Activated CD4-positive, alpha-beta T cell treated with anti-CD3 and anti-CD28 coated beads for 36 hours (primary cell): ENCODE results near the gene GSTO1. TPM values are rescaled to one million over a fixed set of nuclear protein-coding genes. Genes with fewer than 3 reads are reported as not detected.

Experiments
- ATAC-seq: fragments of 200-7000 bp; cut with Tn5 transposase; one replicate; pipeline ENCODE4 v1.10.0; 2021; ENCODE audit warnings: mild to moderate bottlenecking, moderate library complexity
- CTCF ChIA-PET: fragments of 350-600 bp; sonication (Branson Sonifier 250); formaldehyde crosslinking; loops from one replicate; lab custom pipeline; 2021; ENCODE audit warnings: antibody characterized with exemption; lab: Charles Lee
- POLR2A ChIA-PET: fragments of 350-600 bp; sonication (Branson Sonifier 250); formaldehyde crosslinking; loops from one replicate; lab custom pipeline; 2021; ENCODE audit warnings: antibody characterized with exemption, inconsistent platforms; lab: Charles Lee
- DNase-seq: peaks from one replicate; pipeline ENCODE4 v3.0.0-alpha.2; 2020
- H3K27ac Mint-ChIP-seq: one replicate; pipeline ENCODE4 v1.8.0; 2021; ENCODE audit warnings: mixed read lengths
- H3K27me3 Mint-ChIP-seq: one replicate; pipeline ENCODE4 v1.8.0; 2021; ENCODE audit warnings: mixed read lengths
- H3K36me3 Mint-ChIP-seq: one replicate; pipeline ENCODE4 v1.8.0; 2021; ENCODE audit warnings: low read depth, mixed read lengths
- H3K4me1 Mint-ChIP-seq: one replicate; pipeline ENCODE4 v1.8.0; 2021; ENCODE audit warnings: mixed read lengths
- H3K4me3 Mint-ChIP-seq: one replicate; pipeline ENCODE4 v1.8.0; 2021; ENCODE audit warnings: mild to moderate bottlenecking, moderate library complexity, mixed read lengths
- H3K9me3 Mint-ChIP-seq: one replicate; pipeline ENCODE4 v1.8.0; 2021; ENCODE audit warnings: low read depth, mixed read lengths
- intact Hi-C, 2 experiments: fragments of 100-400 bp; cut with DNase I in 1 of 2; cut with micrococcal nuclease in 1 of 2; formaldehyde crosslinking; loops; one replicate each; pipeline versions ENCODE4 v1.14.2 to v1.15.1; 2022 to 2024; cut with DNase I, micrococcal nuclease
- total RNA-seq, 2 experiments: library from RNA; stranded (reverse); gene quantifications; one replicate each; pipeline ENCODE4 v1.2.3, GENCODE V29; 2021

GSTO1 gene
- total RNA-seq, 2 experiments from 2014 or later: 261 to 320 TPM

DNA sequence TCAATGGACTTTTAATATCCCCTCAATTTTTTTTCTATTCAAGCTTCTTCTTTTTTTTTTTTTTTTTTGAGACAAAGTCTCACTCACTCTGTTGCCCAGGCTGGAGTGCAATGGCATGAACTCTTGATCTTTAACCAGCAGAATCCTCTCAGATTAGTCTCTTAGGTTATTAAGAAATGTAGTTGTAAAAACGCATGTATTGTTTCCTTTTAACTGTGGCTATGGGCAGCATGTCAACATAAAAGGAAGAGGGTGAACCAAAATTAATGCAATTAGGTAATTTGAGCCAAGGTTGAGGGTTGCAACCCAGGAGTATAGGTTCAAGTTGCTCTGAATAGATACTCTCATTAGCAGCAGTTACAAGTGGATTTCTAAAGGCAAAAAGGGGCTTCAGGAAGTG, 4.3 kb upstream of the GSTO1 start:
- ChIA-PET POLR2A (no interaction called here), CTCF (interaction anchor here (1.6 kb wide), 1 partner anchor 24 kb away, joined by 8 read pairs; no protein-coding TSS in a partner anchor)
- DNase-seq (no peak), ATAC-seq (no peak)
- Mint-ChIP-seq H3K4me3 (no peak overlapping the region), H3K9me3 (no peaks in the 10 kb centered on the region), H3K4me1 (peaks cover 31% of the 10 kb centered on the region), H3K27ac (no peak overlapping the region), H3K27me3 (peaks cover 5% of the 10 kb centered on the region), H3K36me3 (peaks cover 2% of the 10 kb centered on the region)
- intact Hi-C loops: no loop called here

DNA sequence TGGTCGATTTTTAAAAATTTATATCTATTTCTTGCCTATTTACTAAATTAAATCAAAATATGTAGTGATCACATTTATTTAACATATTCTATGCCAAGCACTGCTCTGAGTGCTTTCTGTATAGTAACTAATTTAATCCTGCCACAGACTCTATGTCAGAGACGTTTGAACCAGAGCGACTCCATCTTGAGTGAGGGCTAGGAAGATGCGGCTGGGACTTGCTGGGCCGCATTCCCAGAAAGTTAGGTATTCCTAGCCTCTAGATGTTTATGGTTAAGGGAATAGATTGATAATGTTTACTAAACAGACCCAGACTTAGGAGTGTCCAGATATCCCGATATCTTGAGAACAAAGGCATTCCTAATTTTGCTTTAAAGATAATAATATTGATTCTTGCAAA, 3.2 kb upstream of the GSTO1 start:
- no peaks in the 10 kb centered on the region for H3K9me3 Mint-ChIP-seq
- ATAC-seq (no peak), DNase-seq (no peak)
- H3K4me1 Mint-ChIP-seq: peaks cover 38% of the 10 kb centered on the region
- CTCF ChIA-PET: no interaction called here
- peaks cover 5% of the 10 kb centered on the region for H3K27me3 Mint-ChIP-seq
- no peak overlapping the region for H3K4me3 Mint-ChIP-seq
- intact Hi-C loops: no loop called here
- POLR2A ChIA-PET: no interaction called here
- H3K36me3 Mint-ChIP-seq: peaks cover 11% of the 10 kb centered on the region
- no peak overlapping the region for H3K27ac Mint-ChIP-seq

DNA sequence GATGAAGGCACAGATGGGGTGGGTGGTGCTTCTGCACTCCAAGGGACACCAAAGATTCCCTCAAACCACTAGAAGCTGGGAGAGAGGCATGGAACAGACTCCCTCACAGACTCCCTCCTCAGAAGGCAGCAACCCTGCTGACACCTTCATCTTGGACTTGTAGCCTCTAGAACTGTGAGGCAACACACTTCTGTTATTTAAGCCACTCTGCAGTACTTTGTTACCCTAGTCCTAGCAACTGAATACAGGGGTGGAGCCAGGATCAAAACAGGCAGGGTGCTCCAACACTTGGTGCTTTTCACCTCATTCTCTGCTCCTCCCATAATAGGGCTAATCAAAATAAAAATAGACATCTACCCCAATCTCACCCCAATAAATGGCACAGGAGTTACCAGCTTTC, 2.3 kb upstream of the GSTO1 start:
- ChIA-PET POLR2A (interaction anchor here (0.6 to 1.2 kb wide), 2 partner anchors 15 to 21 kb away, joined by 3 to 6 read pairs; no protein-coding TSS in a partner anchor), CTCF (interaction anchor here (0.6 to 1.7 kb wide), 4 partner anchors 11 to 131 kb away, joined by 3 to 8 read pairs (median 3); partner anchors contain the start of gene SFR1)
- peaks cover 5% of the 10 kb centered on the region for H3K27me3 Mint-ChIP-seq

GRCh38 chr10:104253106-104253505, 1.6 kb upstream of the GSTO1 start:
- ChIA-PET POLR2A (interaction anchor here (0.6 to 1.2 kb wide), 2 partner anchors 14 to 22 kb away, joined by 3 to 6 read pairs; no protein-coding TSS in a partner anchor), CTCF (interaction anchor here (0.7 to 4.8 kb wide), 6 partner anchors 10 to 21 kb away, joined by 3 to 30 read pairs (median 6); no protein-coding TSS in a partner anchor)

More for the DNA sequence above, 2.3 kb upstream of the GSTO1 start:
- intact Hi-C loops: no loop called here
- Mint-ChIP-seq H3K36me3 (peaks cover 19% of the 10 kb centered on the region), H3K27ac (no peak overlapping the region), H3K9me3 (no peaks in the 10 kb centered on the region), H3K4me1 (peaks cover 37% of the 10 kb centered on the region), H3K4me3 (no peak overlapping the region)
- ATAC-seq: no peak
- no peak for DNase-seq

GRCh38 chr10:104253606-104254410, 884 bp upstream of the GSTO1 start:
- peaks cover 44% of the 10 kb centered on the region for H3K4me1 Mint-ChIP-seq
- intact Hi-C loops: loop anchor here (1.0 to 2.0 kb wide), 2 partner anchors 21 to 22 kb away; partner anchors contain the start of gene CFAP43 (in 2 of the 2)

More at GRCh38 chr10:104253106-104253505, 1.6 kb upstream of the GSTO1 start:
- peak overlapping the region; percentile 85 for H3K4me3 Mint-ChIP-seq
- ATAC-seq: no peak
- peak; percentile 58 for DNase-seq
- H3K27me3 Mint-ChIP-seq: peaks cover 5% of the 10 kb centered on the region
- intact Hi-C loops: no loop called here
- peak overlapping the region; percentile 97 for H3K27ac Mint-ChIP-seq
- H3K4me1 Mint-ChIP-seq: peaks cover 38% of the 10 kb centered on the region
- no peaks in the 10 kb centered on the region for H3K9me3 Mint-ChIP-seq
- peaks cover 23% of the 10 kb centered on the region for H3K36me3 Mint-ChIP-seq

GRCh38 chr10:104255311-104255981, 754 bp downstream of the GSTO1 start:
- POLR2A ChIA-PET: interaction anchor here (1.4 to 3.1 kb wide), 3 partner anchors 12 to 134 kb away, joined by 5 to 23 read pairs (median 5); partner anchors contain the start of gene GSTO2
- H3K27ac Mint-ChIP-seq: peak overlapping the region; percentile 97
- CTCF ChIA-PET: interaction anchor here (0.9 to 4.8 kb wide), 9 partner anchors 11 to 369 kb away, joined by 3 to 30 read pairs (median 5); partner anchors contain the start of gene ITPRIP
- H3K4me3 Mint-ChIP-seq: peak overlapping the region; percentile 85
- DNase-seq (no peak), ATAC-seq (peak; percentile 79)
- peaks cover 61% of the 10 kb centered on the region for H3K4me1 Mint-ChIP-seq
- H3K27me3 Mint-ChIP-seq: no peaks in the 10 kb centered on the region
- H3K9me3 Mint-ChIP-seq: no peaks in the 10 kb centered on the region
- peaks cover 45% of the 10 kb centered on the region for H3K36me3 Mint-ChIP-seq
- intact Hi-C loops: loop anchor here (1.0 to 2.0 kb wide), 3 partner anchors 13 to 23 kb away; partner anchors contain the start of genes CFAP43 (in 1 of the 2) and GSTO2 (in 1 of the 2)

More at GRCh38 chr10:104253606-104254410, 884 bp upstream of the GSTO1 start:
- Mint-ChIP-seq H3K27ac (peak overlapping the region; percentile 97), H3K4me3 (peak overlapping the region; percentile 85), H3K36me3 (peaks cover 29% of the 10 kb centered on the region), H3K27me3 (peaks cover 2% of the 10 kb centered on the region), H3K9me3 (no peaks in the 10 kb centered on the region)
- no peak for DNase-seq
- ATAC-seq: no peak
- ChIA-PET POLR2A (interaction anchor here (0.9 to 2.1 kb wide), 3 partner anchors 14 to 22 kb away, joined by 3 to 5 read pairs (median 3); partner anchors contain the start of gene CFAP43), CTCF (interaction anchor here (0.6 to 4.8 kb wide), 6 partner anchors 8 to 386 kb away, joined by 3 to 30 read pairs (median 6); partner anchors contain the start of gene ITPRIP)

- H3K4me1 Mint-ChIP-seq: peaks cover 71% of the 10 kb centered on the region
- peak overlapping the region; percentile 97 for H3K27ac Mint-ChIP-seq
- DNase-seq (no peak), ATAC-seq (no peak)
- H3K36me3 Mint-ChIP-seq: peaks cover 55% of the 10 kb centered on the region
- POLR2A ChIA-PET: interaction anchor here (0.7 to 3.1 kb wide), 2 partner anchors 9 to 11 kb away, joined by 4 to 23 read pairs; partner anchors contain the start of gene GSTO2
- CTCF ChIA-PET: interaction anchor here (1.2 to 4.8 kb wide), 4 partner anchors 10 to 132 kb away, joined by 4 to 30 read pairs (median 12); partner anchors contain the start of gene ITPRIP
- H3K9me3 Mint-ChIP-seq: no peaks in the 10 kb centered on the region
- no peaks in the 10 kb centered on the region for H3K27me3 Mint-ChIP-seq
- intact Hi-C loops: no loop called here
- peak overlapping the region; percentile 85 for H3K4me3 Mint-ChIP-seq
These were observed 1.8 kb downstream of the GSTO1 start for GRCh38 chr10:104256335-104256961.

DNA sequence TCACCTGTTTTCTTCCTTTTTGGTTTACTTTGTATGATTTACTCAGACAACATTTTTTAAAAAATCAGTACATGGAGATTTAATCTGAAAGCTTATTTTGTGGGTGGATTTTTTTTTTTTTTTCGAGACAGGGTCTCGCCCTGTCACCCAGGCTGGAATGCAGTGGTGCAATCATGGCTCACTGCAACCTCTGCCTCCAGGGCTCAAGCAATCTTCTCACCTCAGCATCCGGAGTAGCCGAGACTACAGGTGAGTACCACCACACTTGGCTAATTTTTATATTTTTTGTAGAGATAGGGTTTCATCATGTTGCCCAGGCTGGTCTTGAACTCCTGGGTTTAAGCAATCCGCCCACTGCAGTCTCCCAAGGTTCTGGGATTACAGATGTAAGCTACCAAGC, 2.5 kb downstream of the GSTO1 start:
- Mint-ChIP-seq H3K36me3 (peaks cover 63% of the 10 kb centered on the region), H3K9me3 (no peaks in the 10 kb centered on the region), H3K4me1 (peaks cover 77% of the 10 kb centered on the region), H3K4me3 (peak overlapping the region; percentile 85), H3K27ac (peak overlapping the region; percentile 69), H3K27me3 (no peaks in the 10 kb centered on the region)
- ChIA-PET CTCF (interaction anchor here (1.0 to 4.8 kb wide), 3 partner anchors 9 to 133 kb away, joined by 4 to 30 read pairs (median 7); no protein-coding TSS in a partner anchor), POLR2A (interaction anchor here (3.1 kb wide), 1 partner anchor 11 kb away, joined by 23 read pairs; the partner anchor contains the start of gene GSTO2)
- intact Hi-C loops: no loop called here
- no peak for ATAC-seq
- DNase-seq: no peak

- ATAC-seq: no peak
- CTCF ChIA-PET: interaction anchor here (0.7 to 3.1 kb wide), 3 partner anchors 10 to 28 kb away, joined by 3 to 9 read pairs (median 5); no protein-coding TSS in a partner anchor
- peaks cover 79% of the 10 kb centered on the region for H3K4me1 Mint-ChIP-seq
- H3K9me3 Mint-ChIP-seq: no peaks in the 10 kb centered on the region
- H3K4me3 Mint-ChIP-seq: no peak overlapping the region
- peaks cover 71% of the 10 kb centered on the region for H3K36me3 Mint-ChIP-seq
- POLR2A ChIA-PET: no interaction called here
- H3K27ac Mint-ChIP-seq: peak overlapping the region; percentile 32
- intact Hi-C loops: no loop called here
- DNase-seq: no peak
- no peaks in the 10 kb centered on the region for H3K27me3 Mint-ChIP-seq
These were observed 3.5 kb downstream of the GSTO1 start for GRCh38 chr10:104258209-104258608.

DNA sequence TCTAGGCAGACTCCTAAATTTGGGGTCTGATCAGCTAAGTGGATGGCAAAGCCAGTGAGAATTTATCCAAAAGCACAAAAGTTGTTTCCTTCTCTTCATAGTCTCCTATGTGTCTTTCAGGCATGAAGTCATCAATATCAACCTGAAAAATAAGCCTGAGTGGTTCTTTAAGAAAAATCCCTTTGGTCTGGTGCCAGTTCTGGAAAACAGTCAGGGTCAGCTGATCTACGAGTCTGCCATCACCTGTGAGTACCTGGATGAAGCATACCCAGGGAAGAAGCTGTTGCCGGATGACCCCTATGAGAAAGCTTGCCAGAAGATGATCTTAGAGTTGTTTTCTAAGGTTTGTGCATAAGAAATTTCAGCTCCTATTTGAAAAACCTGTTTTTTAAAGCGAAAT, 4.8 kb downstream of the GSTO1 start:
- peaks cover 80% of the 10 kb centered on the region for H3K36me3 Mint-ChIP-seq
- intact Hi-C loops: no loop called here
- H3K27ac Mint-ChIP-seq: peak overlapping the region; percentile 89
- H3K4me3 Mint-ChIP-seq: no peak overlapping the region
- no peak for ATAC-seq
- DNase-seq: no peak
- CTCF ChIA-PET: interaction anchor here (0.6 to 3.1 kb wide), 4 partner anchors 15 to 357 kb away, joined by 3 to 9 read pairs (median 3); partner anchors contain the start of gene CFAP58
- POLR2A ChIA-PET: no interaction called here
- H3K4me1 Mint-ChIP-seq: peaks cover 75% of the 10 kb centered on the region
- H3K9me3 Mint-ChIP-seq: no peaks in the 10 kb centered on the region
- no peaks in the 10 kb centered on the region for H3K27me3 Mint-ChIP-seq
